Measurements from ENCODE around the gene SCUBE1.

The SCUBE1 gene

DNA sequence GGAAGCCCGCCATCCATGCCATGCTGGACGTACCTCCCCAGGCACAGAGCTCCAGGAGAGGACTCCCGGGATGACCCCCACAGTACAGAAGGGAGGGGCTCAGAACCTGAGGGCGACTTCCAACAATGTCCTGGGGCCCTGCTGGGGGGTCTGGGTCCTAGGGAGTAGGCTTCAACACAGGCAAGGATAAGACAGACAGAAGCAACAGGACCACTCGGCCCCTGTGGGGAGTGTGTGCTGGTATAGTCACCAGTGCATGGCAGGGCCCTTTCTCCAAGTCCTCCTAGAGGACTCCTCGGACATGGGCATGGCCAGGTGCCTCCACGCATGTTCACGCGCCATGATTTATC lies 173.1 kb downstream of the SCUBE1 start:
- Histone ChIP-seq H3K36me3 (ENCODE audit: control insufficient read depth, insufficient read depth, low read length) (no peaks in the 10 kb centered on the region), H3K9me3 (ENCODE audit: control insufficient read depth, low read length) (no peaks in the 10 kb centered on the region), H3K4me2 (ENCODE audit: low read length) (no peak overlapping the region), H2AFZ (no peak overlapping the region), H3K27ac (no peak overlapping the region), H3K79me2 (no peaks in the 10 kb centered on the region), H3K4me1 (no peaks in the 10 kb centered on the region), H3K9ac (no peak overlapping the region), H3K27me3 (ENCODE audit: control insufficient read depth, insufficient read depth, low read length) (no peaks in the 10 kb centered on the region), H3K4me3 (ENCODE audit: low read depth, low read length) (no peak overlapping the region)
- TF ChIP-seq, protein P1, sequence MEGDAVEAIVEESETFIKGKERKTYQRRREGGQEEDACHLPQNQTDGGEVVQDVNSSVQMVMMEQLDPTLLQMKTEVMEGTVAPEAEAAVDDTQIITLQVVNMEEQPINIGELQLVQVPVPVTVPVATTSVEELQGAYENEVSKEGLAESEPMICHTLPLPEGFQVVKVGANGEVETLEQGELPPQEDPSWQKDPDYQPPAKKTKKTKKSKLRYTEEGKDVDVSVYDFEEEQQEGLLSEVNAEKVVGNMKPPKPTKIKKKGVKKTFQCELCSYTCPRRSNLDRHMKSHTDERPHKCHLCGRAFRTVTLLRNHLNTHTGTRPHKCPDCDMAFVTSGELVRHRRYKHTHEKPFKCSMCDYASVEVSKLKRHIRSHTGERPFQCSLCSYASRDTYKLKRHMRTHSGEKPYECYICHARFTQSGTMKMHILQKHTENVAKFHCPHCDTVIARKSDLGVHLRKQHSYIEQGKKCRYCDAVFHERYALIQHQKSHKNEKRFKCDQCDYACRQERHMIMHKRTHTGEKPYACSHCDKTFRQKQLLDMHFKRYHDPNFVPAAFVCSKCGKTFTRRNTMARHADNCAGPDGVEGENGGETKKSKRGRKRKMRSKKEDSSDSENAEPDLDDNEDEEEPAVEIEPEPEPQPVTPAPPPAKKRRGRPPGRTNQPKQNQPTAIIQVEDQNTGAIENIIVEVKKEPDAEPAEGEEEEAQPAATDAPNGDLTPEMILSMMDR (IDR thresholded peaks at IDR 0.05): no peak

DNA sequence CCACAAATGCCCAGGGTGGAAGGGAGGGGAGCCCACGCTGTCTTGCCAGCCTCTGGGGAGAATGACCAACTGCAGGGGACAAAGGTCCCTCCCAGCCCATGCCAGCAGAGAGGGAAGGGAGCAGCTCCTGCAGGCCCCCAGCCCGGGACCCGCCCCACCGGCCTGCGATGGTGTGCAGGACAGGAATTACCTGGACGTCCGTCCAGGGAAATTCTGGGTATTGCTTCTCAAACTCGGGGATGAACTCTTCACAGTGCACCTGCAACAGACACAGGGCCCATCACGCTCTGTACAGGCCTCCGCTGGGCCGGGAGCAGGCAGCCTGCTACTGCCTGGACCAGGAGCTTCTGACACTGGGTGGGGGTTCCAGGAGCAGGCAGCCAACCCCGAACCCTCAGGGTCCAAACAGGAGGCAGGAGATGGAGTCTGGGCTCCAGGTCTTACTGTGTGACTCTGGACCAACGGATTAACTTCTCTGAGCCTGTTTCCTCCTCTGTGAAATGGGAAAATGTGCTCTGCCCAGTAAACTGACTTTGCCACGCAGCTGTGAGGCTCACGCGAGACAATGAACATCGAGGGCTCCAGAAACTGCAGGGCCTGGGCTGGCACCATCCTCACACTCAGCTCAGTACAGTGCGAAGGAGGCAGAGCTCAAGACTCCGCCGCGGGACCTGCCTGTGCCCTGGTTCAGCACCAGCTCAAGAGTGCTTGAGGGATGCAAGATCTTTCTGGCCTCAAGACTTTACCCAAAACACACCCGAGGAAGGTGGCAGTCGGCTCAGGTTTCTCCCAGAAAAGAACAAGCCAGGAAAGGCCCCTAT lies 173.7 kb downstream of the SCUBE1 start:
- H3K79me2 ChIP-seq: no peaks in the 10 kb centered on the region
- no peak overlapping the region for H2AFZ ChIP-seq
- TF ChIP-seq, protein P1 (IDR thresholded peaks at IDR 0.05): no peak
- H3K27ac ChIP-seq: no peak overlapping the region
- H3K9me3 ChIP-seq (ENCODE audit: control insufficient read depth, low read length): no peaks in the 10 kb centered on the region
- H3K27me3 ChIP-seq (ENCODE audit: control insufficient read depth, insufficient read depth, low read length): no peaks in the 10 kb centered on the region
- H3K4me1 ChIP-seq: no peaks in the 10 kb centered on the region
- no peak overlapping the region for H3K4me2 ChIP-seq (ENCODE audit: low read length)
- H3K4me3 ChIP-seq (ENCODE audit: low read depth, low read length): no peak overlapping the region
- H3K36me3 ChIP-seq (ENCODE audit: control insufficient read depth, insufficient read depth, low read length): no peaks in the 10 kb centered on the region
- no peak overlapping the region for H3K9ac ChIP-seq

DNA sequence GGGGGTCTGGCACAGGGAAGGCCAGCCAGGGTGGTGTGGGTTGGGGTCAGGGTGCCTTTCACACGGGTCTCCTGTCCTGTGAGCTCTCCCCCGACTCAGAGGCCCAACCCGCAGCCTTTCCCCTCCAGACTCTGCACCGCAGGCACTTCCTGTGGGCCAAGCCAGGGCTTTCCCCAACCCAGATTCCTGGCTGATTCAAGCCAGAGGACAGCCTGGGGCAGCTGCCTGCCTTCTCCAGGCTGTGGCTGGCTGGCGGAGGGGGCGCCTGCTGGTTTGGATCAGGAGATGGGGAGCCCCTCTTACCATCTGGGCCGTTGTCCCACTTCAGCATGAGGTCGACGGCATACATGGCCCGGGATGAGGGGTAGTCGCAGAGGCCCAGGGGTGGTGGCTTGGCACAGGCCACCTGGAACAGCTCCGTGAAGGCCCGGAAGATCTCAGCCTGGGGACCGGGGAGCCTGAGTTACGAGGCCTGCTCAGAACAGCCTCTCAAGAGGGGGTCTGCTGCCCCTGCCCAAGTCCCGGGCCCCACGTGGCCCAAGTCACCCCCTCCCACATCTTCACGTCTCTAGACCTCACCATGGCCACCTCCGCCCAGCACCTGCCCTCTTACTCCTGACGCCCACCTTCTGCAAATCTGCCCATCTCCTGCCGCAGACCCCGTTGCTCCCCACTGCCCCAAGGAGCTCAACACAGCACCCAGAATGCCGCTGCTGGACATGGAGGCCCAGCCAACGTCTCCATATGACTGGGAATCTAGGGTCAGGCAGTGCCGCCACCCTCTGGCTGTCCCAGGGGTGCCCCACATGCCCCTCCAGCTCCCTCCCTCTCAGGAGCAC lies 174.5 kb downstream of the SCUBE1 start:
- H3K27ac ChIP-seq: no peak overlapping the region
- H3K4me3 ChIP-seq (ENCODE audit: low read depth, low read length): no peak overlapping the region
- H3K4me2 ChIP-seq (ENCODE audit: low read length): no peak overlapping the region
- no peak overlapping the region for H3K9ac ChIP-seq
- no peaks in the 10 kb centered on the region for H3K79me2 ChIP-seq
- no peaks in the 10 kb centered on the region for H3K27me3 ChIP-seq (ENCODE audit: control insufficient read depth, insufficient read depth, low read length)
- H3K9me3 ChIP-seq (ENCODE audit: control insufficient read depth, low read length): no peaks in the 10 kb centered on the region
- H3K36me3 ChIP-seq (ENCODE audit: control insufficient read depth, insufficient read depth, low read length): no peaks in the 10 kb centered on the region
- H3K4me1 ChIP-seq: no peaks in the 10 kb centered on the region
- TF ChIP-seq, protein P1 (IDR thresholded peaks at IDR 0.05): no peak
- no peak overlapping the region for H2AFZ ChIP-seq

DNA sequence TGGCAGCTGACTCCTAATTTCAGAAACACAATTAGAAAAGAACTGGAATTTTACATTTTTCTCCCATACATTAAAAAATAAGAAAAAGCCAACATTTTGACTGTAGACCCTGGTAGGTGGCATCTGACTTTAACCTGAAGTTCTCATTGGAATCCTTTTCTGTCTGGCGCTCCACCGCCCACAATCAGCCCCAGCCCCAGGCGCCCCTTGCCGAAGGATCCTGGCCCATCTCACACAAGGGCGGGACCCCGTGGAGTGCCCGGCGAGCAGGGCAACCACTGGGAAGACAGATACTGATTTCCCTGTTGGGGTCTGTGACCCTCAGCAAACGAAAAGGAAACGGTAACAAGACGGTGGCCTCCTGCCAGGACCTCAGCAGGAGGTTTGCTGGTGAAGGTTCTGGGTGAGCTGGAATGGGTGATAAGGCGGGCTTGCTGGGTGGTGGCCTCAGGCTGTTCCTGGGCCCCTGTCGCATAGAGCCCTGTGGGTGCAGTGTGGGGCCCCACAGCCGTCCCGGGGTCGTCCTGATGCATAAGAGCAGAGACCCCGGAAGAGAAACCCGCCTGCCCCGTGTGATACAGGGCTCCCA lies 176.1 kb downstream of the SCUBE1 start:
- no peak overlapping the region for H3K9ac ChIP-seq
- TF ChIP-seq, protein P1 (IDR thresholded peaks at IDR 0.05): no peak
- no peak overlapping the region for H3K4me3 ChIP-seq (ENCODE audit: low read depth, low read length)
- H3K4me1 ChIP-seq: no peaks in the 10 kb centered on the region
- no peaks in the 10 kb centered on the region for H3K36me3 ChIP-seq (ENCODE audit: control insufficient read depth, insufficient read depth, low read length)
- no peaks in the 10 kb centered on the region for H3K27me3 ChIP-seq (ENCODE audit: control insufficient read depth, insufficient read depth, low read length)
- H2AFZ ChIP-seq: no peak overlapping the region
- H3K4me2 ChIP-seq (ENCODE audit: low read length): no peak overlapping the region
- no peaks in the 10 kb centered on the region for H3K9me3 ChIP-seq (ENCODE audit: control insufficient read depth, low read length)
- no peaks in the 10 kb centered on the region for H3K79me2 ChIP-seq
- H3K27ac ChIP-seq: no peak overlapping the region
